Measurements from ENCODE around the gene ASPHD2. TPM values are rescaled to one million over a fixed set of nuclear protein-coding genes. Genes with fewer than 3 reads are reported as not detected.
"Not testable (repeated sequence)": the region's sequence is repeated elsewhere in the genome, so short reads cannot be mapped to it uniquely, and the experiment has no call there.

Gene ASPHD2
- total RNA-seq, 1 donor from 2014 or later, result 0.32 TPM

DNA sequence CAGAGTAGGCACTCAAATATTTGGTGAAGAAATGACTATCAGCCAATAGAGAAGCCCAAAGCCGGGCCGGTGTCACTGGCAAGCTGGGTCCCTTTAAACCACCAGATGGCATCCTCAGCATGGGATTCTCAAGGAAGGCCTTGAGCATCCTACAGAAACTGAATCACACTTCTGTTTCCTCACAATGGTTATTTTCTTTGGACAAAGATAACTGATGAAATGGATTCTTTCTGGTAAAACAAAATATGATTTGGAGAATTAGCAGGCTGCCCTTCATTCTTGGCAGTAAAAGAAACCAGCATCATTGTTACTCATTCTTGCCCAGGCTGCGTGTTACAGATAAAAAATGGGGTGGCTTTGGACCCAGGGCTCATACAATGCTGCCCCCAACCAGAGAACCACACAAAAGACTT lies 30.3 kb upstream of the ASPHD2 start:
- DNase-seq (ENCODE audit: low spot score in 2 of 2), result peak in 1 of 2 donors; percentile 71
- TF ChIP-seq, protein P1, sequence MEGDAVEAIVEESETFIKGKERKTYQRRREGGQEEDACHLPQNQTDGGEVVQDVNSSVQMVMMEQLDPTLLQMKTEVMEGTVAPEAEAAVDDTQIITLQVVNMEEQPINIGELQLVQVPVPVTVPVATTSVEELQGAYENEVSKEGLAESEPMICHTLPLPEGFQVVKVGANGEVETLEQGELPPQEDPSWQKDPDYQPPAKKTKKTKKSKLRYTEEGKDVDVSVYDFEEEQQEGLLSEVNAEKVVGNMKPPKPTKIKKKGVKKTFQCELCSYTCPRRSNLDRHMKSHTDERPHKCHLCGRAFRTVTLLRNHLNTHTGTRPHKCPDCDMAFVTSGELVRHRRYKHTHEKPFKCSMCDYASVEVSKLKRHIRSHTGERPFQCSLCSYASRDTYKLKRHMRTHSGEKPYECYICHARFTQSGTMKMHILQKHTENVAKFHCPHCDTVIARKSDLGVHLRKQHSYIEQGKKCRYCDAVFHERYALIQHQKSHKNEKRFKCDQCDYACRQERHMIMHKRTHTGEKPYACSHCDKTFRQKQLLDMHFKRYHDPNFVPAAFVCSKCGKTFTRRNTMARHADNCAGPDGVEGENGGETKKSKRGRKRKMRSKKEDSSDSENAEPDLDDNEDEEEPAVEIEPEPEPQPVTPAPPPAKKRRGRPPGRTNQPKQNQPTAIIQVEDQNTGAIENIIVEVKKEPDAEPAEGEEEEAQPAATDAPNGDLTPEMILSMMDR (IDR thresholded peaks at IDR 0.05), result peak; percentile 22 to 44 (median 30)
- Histone ChIP-seq H3K9me3 (no peaks in the 10 kb centered on the region), H3K27ac (no peak overlapping the region), H3K4me1 (no peaks in the 10 kb centered on the region), H3K4me3 (no peak overlapping the region), H3K27me3 (no peaks in the 10 kb centered on the region), H3K36me3 (no peaks in the 10 kb centered on the region)
- intact Hi-C loops (cut with DNase I), result loop anchor here (2.0 kb wide), 1 partner anchor 62 kb away; no protein-coding TSS in a partner anchor

DNA sequence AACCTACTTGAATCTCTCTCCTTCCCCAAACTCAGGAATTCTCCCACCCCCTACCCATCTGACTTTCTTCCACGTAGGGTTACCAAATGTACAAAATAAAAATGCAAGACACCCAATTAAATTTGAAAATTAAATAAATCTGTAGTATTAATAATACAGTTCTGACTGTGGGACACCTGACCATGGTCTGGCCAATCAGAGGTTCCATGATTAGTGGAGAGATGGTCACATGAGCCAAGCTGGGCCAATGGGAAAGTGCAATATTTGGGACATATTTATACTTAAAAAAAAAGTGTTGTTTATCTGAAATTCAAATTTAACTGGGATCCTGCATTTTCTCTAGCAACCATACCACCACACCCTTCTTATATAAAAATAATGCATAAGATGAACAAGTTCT lies 29.8 kb upstream of the ASPHD2 start:
- Histone ChIP-seq H3K36me3 (no peaks in the 10 kb centered on the region), H3K27ac (no peak overlapping the region), H3K4me3 (no peak overlapping the region), H3K9me3 (no peaks in the 10 kb centered on the region), H3K27me3 (no peaks in the 10 kb centered on the region), H3K4me1 (no peaks in the 10 kb centered on the region)
- TF ChIP-seq, protein P1 (IDR thresholded peaks at IDR 0.05), result no peak
- no peak for DNase-seq (ENCODE audit: low spot score in 2 of 2)
- intact Hi-C loops (cut with DNase I), result loop anchor here (2.0 kb wide), 1 partner anchor 62 kb away; no protein-coding TSS in a partner anchor

DNA sequence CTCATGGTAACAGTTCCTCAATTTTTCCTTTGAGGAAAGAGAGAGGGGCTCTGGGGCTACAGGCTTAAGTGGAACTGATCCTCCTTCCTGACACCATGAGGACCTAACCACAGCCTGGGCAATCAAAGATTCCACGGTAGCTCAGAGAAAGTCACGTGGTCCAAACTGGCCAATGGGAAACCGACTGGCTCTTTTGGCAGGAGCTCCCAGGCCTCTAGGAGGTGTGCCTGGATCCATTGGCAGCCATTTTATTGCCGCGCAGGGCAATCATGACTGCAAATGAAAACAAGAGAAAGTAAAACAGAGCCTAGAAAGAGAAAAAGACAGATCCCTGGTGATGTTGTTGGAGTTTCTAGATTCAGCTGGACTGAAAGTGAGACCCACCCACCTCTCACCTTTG lies 27.3 kb upstream of the ASPHD2 start:
- no peak for DNase-seq (ENCODE audit: low spot score in 2 of 2)
- no peak overlapping the region for H3K4me3 ChIP-seq
- no peaks in the 10 kb centered on the region for H3K4me1 ChIP-seq
- no peaks in the 10 kb centered on the region for H3K9me3 ChIP-seq
- H3K27ac ChIP-seq, result no peak overlapping the region
- intact Hi-C loops (cut with DNase I), result no loop called here
- no peaks in the 10 kb centered on the region for H3K36me3 ChIP-seq
- H3K27me3 ChIP-seq, result no peaks in the 10 kb centered on the region
- TF ChIP-seq, protein P1 (IDR thresholded peaks at IDR 0.05), result no peak

DNA sequence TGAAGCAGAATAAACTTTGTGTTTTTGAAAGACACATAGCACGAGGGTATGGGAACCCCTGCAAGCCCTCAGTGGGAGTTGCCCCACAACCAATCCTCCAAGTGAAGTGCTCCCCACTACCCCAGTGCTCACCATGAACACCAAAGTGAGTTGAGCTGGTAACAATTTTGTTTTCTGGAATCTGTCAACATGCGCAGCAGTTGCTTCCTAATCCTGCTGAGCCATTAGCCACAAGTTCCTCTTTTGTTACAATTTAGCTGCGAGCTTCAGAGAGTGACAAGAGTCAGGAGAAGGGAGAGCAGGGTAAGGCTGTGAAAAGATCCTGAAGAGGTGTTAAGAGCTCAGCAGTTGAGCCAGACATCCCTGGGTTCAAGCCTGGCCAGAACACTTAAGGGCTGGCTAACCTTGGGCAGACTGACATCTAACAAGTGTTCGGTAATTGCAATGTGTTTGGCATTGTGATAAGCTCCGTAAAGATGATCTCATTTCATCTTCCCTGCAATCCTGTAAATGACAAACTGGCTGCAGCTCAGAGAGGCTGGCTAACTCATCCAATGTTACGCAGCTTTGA lies 24.1 kb upstream of the ASPHD2 start:
- TF ChIP-seq, protein P1 (IDR thresholded peaks at IDR 0.05), result no peak
- DNase-seq (ENCODE audit: low spot score in 2 of 2), result no peak
- no peaks in the 10 kb centered on the region for H3K36me3 ChIP-seq
- H3K27ac ChIP-seq, result no peak overlapping the region
- no peaks in the 10 kb centered on the region for H3K4me1 ChIP-seq
- intact Hi-C loops (cut with DNase I), result no loop called here
- no peak overlapping the region for H3K4me3 ChIP-seq
- H3K9me3 ChIP-seq, result no peaks in the 10 kb centered on the region
- H3K27me3 ChIP-seq, result no peaks in the 10 kb centered on the region

DNA sequence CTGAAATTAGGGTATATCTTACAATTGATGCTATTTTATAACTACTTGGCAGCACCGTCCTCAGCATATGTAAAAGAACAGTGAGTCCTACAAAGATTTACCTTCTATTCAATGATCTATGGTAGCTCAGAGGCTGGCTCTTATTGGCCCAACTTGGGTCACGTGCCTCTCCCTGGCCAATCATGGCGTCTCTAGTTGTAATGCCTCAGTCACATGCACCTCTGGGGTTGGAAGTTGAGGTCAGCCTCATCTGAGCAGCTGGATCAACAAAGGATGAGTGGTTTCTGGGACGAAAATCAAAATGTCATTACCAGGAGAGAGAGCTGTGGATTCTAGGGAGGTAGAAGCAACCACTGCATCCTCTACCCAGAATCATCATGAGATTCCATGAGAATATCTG lies 22.9 kb upstream of the ASPHD2 start:
- Histone ChIP-seq H3K9me3 (no peaks in the 10 kb centered on the region), H3K27me3 (no peaks in the 10 kb centered on the region), H3K4me1 (no peaks in the 10 kb centered on the region), H3K36me3 (no peaks in the 10 kb centered on the region), H3K27ac (no peak overlapping the region), H3K4me3 (no peak overlapping the region)
- no peak for DNase-seq (ENCODE audit: low spot score in 2 of 2)
- TF ChIP-seq, protein P1 (IDR thresholded peaks at IDR 0.05), result no peak
- intact Hi-C loops (cut with DNase I), result no loop called here

DNA sequence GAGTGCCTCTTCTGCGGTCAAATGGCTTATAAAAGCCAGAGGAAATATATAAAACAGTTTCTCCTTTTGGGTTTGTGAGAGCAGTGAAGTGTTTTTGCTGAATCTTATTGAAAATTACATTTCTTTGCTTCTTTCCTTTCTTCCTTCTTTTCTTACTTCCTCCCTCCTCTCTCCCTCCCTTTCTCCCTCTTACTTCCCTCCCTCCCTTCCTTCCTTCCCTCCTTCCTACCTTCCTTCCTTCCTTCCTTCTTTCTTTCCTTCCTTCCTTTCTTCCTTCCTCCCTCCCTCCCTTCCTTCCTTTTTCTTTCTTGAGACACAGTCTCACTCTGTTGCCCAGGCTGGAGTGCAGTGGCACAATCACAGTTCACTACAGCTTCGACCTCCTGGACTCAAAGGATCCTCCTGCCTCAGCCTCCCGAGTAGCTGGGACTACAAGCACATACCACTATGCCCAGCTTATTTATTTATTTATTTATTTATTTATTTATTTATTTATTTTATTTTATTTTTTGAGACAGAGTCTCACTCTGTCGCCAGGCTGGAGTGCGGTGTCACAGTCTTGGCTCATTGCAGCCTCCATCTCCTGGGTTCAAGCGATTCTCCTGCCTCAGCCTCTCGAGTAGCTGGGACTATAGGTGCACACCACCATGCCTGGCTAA lies 20.4 kb upstream of the ASPHD2 start:
- H3K4me1 ChIP-seq; DNase-seq (ENCODE audit: low spot score in 2 of 2); H3K27me3 ChIP-seq; H3K36me3 ChIP-seq; H3K27ac ChIP-seq; H3K4me3 ChIP-seq; H3K9me3 ChIP-seq; intact Hi-C loops (cut with DNase I): not testable (repeated sequence)

Measured in ascending aorta (tissue), 2 donors.